Hepatocyte (in vitro differentiated cells): Measurements from ENCODE around the gene CNTNAP1.

Experiments used
- CTCF ChIP-seq: fragments of 200-600 bp; sonication (generic); IDR thresholded peaks from 2 replicates; pipeline ENCODE4 v1.5.1; 2016; ENCODE audit warnings: antibody characterized with exemption, mild to moderate bottlenecking; ENCODE audit not compliant: poor library complexity
- EZH2 ChIP-seq: fragments of 200-600 bp; sonication (generic); IDR thresholded peaks from 2 replicates; pipeline ENCODE4 v1.6.1; 2016; ENCODE audit warnings: antibody characterized with exemption, mild to moderate bottlenecking, borderline replicate concordance
- EZH2phosphoT487 ChIP-seq: fragments of 200-600 bp; sonication (generic); IDR thresholded peaks from one replicate; pipeline ENCODE4 v1.6.1; 2018; ENCODE audit warnings: antibody characterized with exemption, mild to moderate bottlenecking, low read depth, moderate library complexity; ENCODE audit not compliant: unreplicated experiment, severe bottlenecking

DNA sequence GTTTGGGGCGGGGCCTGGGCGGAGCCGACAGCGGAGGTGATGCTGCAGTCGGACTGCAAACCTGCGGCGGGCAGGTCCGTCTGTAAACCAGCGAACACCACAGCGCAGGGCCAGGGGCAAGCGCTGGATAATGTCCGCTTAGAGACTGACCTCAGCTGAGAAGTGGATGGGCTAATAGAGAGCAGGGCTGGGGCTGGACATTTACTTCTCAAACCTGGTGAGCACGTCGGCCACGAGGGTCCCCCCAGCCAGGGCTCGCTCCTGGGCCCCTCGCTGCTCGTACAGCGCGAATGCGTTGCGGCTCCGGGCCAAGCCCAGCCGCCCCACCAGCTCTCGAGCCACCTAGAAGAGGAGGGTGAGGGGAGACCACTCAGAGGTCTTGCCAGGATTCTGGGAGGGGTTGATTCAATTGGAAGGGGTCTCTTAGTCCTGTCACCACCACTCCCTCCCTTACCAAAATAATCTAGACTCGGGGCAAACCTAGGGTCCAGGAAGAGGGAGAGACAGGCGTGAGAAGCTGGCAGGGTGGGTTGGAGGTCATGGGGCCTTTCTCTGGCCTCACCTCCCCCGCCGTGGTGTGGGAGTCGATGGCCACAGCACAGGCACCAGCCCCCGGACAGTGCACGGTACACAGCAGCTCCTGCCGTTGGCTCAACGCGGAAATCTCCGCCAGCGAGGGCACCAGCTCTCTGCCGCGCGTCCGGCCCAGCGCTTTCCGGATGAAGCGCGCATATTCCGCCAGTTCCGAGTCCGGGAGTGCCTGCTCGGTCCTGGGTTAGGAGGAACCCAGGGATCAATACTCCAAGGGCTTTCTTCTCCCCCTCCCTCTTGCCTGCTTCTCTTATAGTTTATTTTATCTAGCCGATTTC, 11.3 kb upstream of the CNTNAP1 start:
- TF ChIP-seq CTCF (no peak), EZH2 (no peak), EZH2phosphoT487 (no peak)
